Stomach (tissue), 9 donors: ENCODE data around the gene PIK3C2B. TPM values are rescaled to one million over a fixed set of nuclear protein-coding genes. Genes with fewer than 3 reads are reported as not detected.

Source experiments
- DNase-seq, 2 donors: peaks; one replicate each; pipeline versions ENCODE4 v3.0.0 to v3.0.0-alpha.2; 2013 to 2019
- H3K27ac ChIP-seq, 5 donors: fragments of 200-600 bp in 4 of 5; sonication (generic) in 4 of 5; one replicate each; pipeline ENCODE4 v1.5.1; 2013 to 2019; ENCODE audit warnings: mild to moderate bottlenecking in 1 of 5, moderate library complexity in 1 of 5
- H3K27me3 ChIP-seq, 3 donors: fragments of 200-600 bp; sonication (generic); one replicate each; pipeline ENCODE4 v1.5.1; 2017 to 2019; ENCODE audit warnings: mixed run types in 1 of 3
- H3K36me3 ChIP-seq, 4 donors: fragments of 200-600 bp; sonication (generic); 1 replicate in 3 of 4; 2 replicates in 1 of 4; pipeline ENCODE4 v1.5.1; 2016 to 2019
- H3K4me1 ChIP-seq, 4 donors: fragments of 200-600 bp; sonication (generic); one replicate each; pipeline ENCODE4 v1.5.1; 2016 to 2019
- H3K4me3 ChIP-seq, 4 donors: fragments of 200-600 bp; sonication (generic) in 3 of 4; one replicate each; pipeline ENCODE4 v1.5.1; 2016 to 2019; ENCODE audit warnings: mild to moderate bottlenecking in 1 of 4
- H3K9me3 ChIP-seq, 4 donors: fragments of 200-600 bp; sonication (generic); one replicate each; pipeline ENCODE4 v1.5.1; 2016 to 2019
- EP300 ChIP-seq: sonication (generic); formaldehyde crosslinking; IDR thresholded peaks from one replicate; pipeline ENCODE4 v1.6.1; 2017; ENCODE audit warnings: antibody characterized with exemption
- POLR2A ChIP-seq, 4 donors: fragments of 450-650 bp; IDR thresholded peaks; one replicate each; pipeline ENCODE4 v1.6.1; 2016; ENCODE audit warnings: antibody characterized with exemption in 4 of 4, control low read depth in 2 of 4, mild to moderate bottlenecking in 1 of 4, moderate library complexity in 1 of 4
- POLR2AphosphoS5 ChIP-seq, 3 donors: sonication (generic); formaldehyde crosslinking; IDR thresholded peaks; one replicate each; pipeline ENCODE4 v1.6.1; 2016; ENCODE audit warnings: antibody characterized with exemption in 3 of 3
- WGBS, 5 donors: extraction: QIAGEN DNeasy Blood & Tissue Kit in 3 of 5; methylation state at CpG; one replicate each; pipeline versions ENCODE4 v1.1.5 to v1.1.7; 2013 to 2018; 5-methylcytosine and 5-hydroxymethylcytosine counted together
- intact Hi-C: fragments of 100-400 bp; cut with DNase I; formaldehyde crosslinking; loops from one replicate; pipeline ENCODE4 v1.15.1; 2023; ENCODE audit warnings: low total_unique reads
- polyA plus RNA-seq, 3 donors: library from polyadenylated mRNA; stranded (reverse); fragments of 200-250 nt; gene quantifications; one replicate each; pipeline ENCODE4 v1.2.3, GENCODE V29; 2013
- total RNA-seq, 5 donors: library from RNA; depleted of rRNA; stranded (reverse); fragments of >200 nt; gene quantifications; one replicate each; pipeline versions ENCODE4 v1.1.0 to v1.2.3, GENCODE V29; 2014 to 2016
- TF ChIP-seq, protein P1 (sequence below), 7 experiments: fragments of 450-650 bp in 4 of 7; fragments of 200-600 bp in 3 of 7; sonication (generic) in 3 of 7; IDR thresholded peaks; one replicate each; pipeline ENCODE4 v1.5.1; 2016 to 2019; ENCODE audit warnings: antibody characterized with exemption in 7 of 7, control low read depth in 2 of 7, mild to moderate bottlenecking in 1 of 7
- donor health status: healthy with polysubstance abuse.
- donor health status: Bipolar disorder and iron deficiency.
- donor health status: healthy.

PIK3C2B gene
- total and polyA plus RNA-seq, 8 donors: 4.1 to 129 (median 22.8) TPM

DNA sequence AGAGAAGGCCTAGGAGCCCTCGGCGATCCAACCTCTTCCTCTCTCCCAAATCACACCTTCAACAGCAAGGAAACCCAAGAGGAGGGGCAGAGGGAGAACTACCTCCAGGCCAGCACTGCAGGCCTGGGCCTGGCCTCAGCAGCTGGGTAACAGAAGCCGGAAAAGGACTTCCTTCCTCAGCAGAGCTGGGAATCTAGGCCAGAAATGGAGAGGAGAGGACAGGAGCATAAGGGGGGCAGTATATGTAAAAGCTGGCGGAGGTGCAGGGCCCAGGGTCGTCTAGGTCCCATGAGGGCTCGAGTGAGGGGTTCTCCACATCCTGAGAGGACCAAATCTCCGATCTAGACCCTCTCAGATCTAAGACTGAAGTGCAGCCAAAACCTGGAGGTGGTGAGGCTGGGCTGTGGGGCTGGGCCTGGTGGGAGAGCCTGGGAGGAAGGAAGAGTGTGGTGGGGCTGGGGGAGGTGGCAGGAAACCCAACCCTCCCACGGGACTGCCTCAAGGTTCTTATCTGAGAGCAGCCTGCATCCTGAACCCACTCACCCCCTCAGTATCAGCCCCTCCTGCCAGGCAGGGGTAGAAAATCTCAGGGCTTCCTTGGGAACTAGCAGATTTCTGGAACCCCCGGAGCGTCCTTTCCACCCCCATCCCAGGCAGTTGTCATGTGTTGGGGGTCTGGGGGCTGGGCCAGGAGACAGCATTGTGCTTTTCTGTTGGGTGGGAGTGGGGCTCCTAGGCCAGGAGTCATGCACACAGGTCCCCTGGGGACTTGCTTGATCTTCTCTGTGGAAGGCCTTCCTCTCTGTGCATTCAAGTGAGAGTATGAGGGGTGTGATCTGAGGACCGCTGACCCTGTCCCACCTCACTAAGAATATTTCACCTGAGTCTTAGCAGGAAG, 33.0 kb downstream of the PIK3C2B start:
- Histone ChIP-seq H3K27me3 (no peaks in the 10 kb centered on the region), H3K9me3 (no peaks in the 10 kb centered on the region), H3K4me1 (peaks cover 40 to 62% (median 44%) of the 10 kb centered on the region in 4 donors), H3K27ac (peak overlapping the region in 4 of 5 donors; percentile 24 to 71 (median 50)), H3K4me3 (no peak overlapping the region), H3K36me3 (peaks cover 16 to 87% (median 77%) of the 10 kb centered on the region in 4 donors)
- intact Hi-C loops: no loop called here
- WGBS, 5 donors: 61 to 70% (median 63%) methylated on average over 11 of the region's 11 CpGs
- DNase-seq: peak in 1 of 2 donors; percentile 58
- TF ChIP-seq POLR2AphosphoS5 (IDR thresholded peaks at IDR 0.05) (no peak), POLR2A (IDR thresholded peaks at IDR 0.05) (no peak), EP300 (no peak)
- TF ChIP-seq, protein P1, sequence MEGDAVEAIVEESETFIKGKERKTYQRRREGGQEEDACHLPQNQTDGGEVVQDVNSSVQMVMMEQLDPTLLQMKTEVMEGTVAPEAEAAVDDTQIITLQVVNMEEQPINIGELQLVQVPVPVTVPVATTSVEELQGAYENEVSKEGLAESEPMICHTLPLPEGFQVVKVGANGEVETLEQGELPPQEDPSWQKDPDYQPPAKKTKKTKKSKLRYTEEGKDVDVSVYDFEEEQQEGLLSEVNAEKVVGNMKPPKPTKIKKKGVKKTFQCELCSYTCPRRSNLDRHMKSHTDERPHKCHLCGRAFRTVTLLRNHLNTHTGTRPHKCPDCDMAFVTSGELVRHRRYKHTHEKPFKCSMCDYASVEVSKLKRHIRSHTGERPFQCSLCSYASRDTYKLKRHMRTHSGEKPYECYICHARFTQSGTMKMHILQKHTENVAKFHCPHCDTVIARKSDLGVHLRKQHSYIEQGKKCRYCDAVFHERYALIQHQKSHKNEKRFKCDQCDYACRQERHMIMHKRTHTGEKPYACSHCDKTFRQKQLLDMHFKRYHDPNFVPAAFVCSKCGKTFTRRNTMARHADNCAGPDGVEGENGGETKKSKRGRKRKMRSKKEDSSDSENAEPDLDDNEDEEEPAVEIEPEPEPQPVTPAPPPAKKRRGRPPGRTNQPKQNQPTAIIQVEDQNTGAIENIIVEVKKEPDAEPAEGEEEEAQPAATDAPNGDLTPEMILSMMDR (IDR thresholded peaks at IDR 0.05): no peak

GRCh38 chr1:204460346-204460745, 34.3 kb downstream of the PIK3C2B start:
- H3K4me3 ChIP-seq: no peak overlapping the region
- H3K36me3 ChIP-seq: peaks cover 22 to 90% (median 85%) of the 10 kb centered on the region in 4 donors
- DNase-seq: no peak
- peak overlapping the region in 3 of 5 donors; percentile 37 to 56 (median 44) for H3K27ac ChIP-seq
- intact Hi-C loops: no loop called here
- no peaks in the 10 kb centered on the region for H3K27me3 ChIP-seq
- WGBS, 5 donors: 89 to 94% (median 91%) methylated on average over 8 of the region's 8 CpGs
- no peaks in the 10 kb centered on the region for H3K9me3 ChIP-seq
- TF ChIP-seq, protein P1 (IDR thresholded peaks at IDR 0.05): no peak
- TF ChIP-seq POLR2AphosphoS5 (IDR thresholded peaks at IDR 0.05) (no peak), POLR2A (IDR thresholded peaks at IDR 0.05) (no peak), EP300 (no peak)
- peaks cover 28 to 49% (median 32%) of the 10 kb centered on the region in 4 donors for H3K4me1 ChIP-seq

DNA sequence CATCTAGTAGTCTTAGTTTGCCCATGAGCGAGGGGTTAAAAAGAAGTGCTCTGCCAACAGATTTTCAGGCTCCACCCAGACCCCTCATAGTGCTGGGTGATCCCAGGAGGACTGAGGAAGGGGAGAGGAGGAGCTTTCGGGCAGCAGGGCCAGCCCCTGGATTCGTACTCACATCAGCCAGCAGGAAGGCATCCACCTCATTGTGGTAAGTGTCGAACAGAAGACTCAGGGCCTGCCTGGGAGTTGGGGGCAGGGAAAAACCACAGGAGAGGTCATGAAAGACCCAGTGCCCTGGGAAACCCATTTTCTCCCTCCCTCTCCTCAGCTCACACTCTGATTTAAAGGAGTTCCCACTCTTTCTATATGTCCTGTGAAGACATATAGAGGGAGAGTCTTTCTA, 34.9 kb downstream of the PIK3C2B start:
- WGBS, 5 donors: 75 to 84% (median 82%) methylated on average over 4 of the region's 4 CpGs
- peak overlapping the region in 1 of 5 donors; percentile 44 for H3K27ac ChIP-seq
- TF ChIP-seq POLR2A (IDR thresholded peaks at IDR 0.05) (no peak), POLR2AphosphoS5 (IDR thresholded peaks at IDR 0.05) (no peak), EP300 (no peak)
- TF ChIP-seq, protein P1 (IDR thresholded peaks at IDR 0.05): no peak

GRCh38 chr1:204457666-204458065, 36.9 kb downstream of the PIK3C2B start:
- TF ChIP-seq EP300 (no peak), POLR2A (IDR thresholded peaks at IDR 0.05) (no peak), POLR2AphosphoS5 (IDR thresholded peaks at IDR 0.05) (no peak)
- TF ChIP-seq, protein P1 (IDR thresholded peaks at IDR 0.05): no peak
- H3K9me3 ChIP-seq: no peaks in the 10 kb centered on the region
- peaks cover 25 to 98% (median 91%) of the 10 kb centered on the region in 4 donors for H3K36me3 ChIP-seq
- H3K4me1 ChIP-seq: peaks cover 10 to 40% (median 12%) of the 10 kb centered on the region in 4 donors
- WGBS, 5 donors: 81 to 90% (median 88%) methylated on average over 5 of the region's 5 CpGs
- H3K4me3 ChIP-seq: no peak overlapping the region
- intact Hi-C loops: no loop called here
- DNase-seq: no peak
- no peak overlapping the region for H3K27ac ChIP-seq
- no peaks in the 10 kb centered on the region for H3K27me3 ChIP-seq

More for the DNA sequence above, 34.9 kb downstream of the PIK3C2B start:
- H3K4me1 ChIP-seq: peaks cover 21 to 44% (median 26%) of the 10 kb centered on the region in 4 donors
- DNase-seq: no peak
- peaks cover 25 to 97% (median 92%) of the 10 kb centered on the region in 4 donors for H3K36me3 ChIP-seq
- no peak overlapping the region for H3K4me3 ChIP-seq
- no peaks in the 10 kb centered on the region for H3K27me3 ChIP-seq
- intact Hi-C loops: no loop called here
- no peaks in the 10 kb centered on the region for H3K9me3 ChIP-seq
